HuH-7 (cell line): ENCODE results near the gene KCNA1.

Source experiments
- DNase-seq: peaks from one replicate; pipeline ENCODE4 v3.0.0; 2011; ENCODE audit warnings: low spot score

The KCNA1 gene

GRCh38 chr12:4960547-4960946 is 50.8 kb downstream of the KCNA1 start:
- DNase-seq: no peak

DNA sequence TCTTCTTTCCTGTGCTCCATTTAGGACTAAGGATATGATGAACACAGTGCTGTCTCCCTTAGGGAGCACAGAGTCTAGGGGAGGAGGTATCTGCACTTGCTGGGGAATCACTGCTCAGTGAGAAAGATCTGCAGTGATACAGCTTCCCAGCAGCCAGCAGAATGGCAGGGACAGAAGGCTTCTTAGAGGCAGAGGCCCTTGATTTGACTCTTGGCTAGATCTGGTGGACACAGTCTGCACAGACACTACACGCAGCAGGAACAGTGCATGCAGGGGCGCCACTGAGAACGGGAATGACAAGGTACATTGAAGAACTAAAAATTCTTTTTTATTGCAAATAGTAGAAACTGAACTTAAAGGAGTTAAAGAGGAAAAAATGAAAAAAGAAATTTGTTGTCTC is 51.6 kb downstream of the KCNA1 start:
- DNase-seq: no peak

DNA sequence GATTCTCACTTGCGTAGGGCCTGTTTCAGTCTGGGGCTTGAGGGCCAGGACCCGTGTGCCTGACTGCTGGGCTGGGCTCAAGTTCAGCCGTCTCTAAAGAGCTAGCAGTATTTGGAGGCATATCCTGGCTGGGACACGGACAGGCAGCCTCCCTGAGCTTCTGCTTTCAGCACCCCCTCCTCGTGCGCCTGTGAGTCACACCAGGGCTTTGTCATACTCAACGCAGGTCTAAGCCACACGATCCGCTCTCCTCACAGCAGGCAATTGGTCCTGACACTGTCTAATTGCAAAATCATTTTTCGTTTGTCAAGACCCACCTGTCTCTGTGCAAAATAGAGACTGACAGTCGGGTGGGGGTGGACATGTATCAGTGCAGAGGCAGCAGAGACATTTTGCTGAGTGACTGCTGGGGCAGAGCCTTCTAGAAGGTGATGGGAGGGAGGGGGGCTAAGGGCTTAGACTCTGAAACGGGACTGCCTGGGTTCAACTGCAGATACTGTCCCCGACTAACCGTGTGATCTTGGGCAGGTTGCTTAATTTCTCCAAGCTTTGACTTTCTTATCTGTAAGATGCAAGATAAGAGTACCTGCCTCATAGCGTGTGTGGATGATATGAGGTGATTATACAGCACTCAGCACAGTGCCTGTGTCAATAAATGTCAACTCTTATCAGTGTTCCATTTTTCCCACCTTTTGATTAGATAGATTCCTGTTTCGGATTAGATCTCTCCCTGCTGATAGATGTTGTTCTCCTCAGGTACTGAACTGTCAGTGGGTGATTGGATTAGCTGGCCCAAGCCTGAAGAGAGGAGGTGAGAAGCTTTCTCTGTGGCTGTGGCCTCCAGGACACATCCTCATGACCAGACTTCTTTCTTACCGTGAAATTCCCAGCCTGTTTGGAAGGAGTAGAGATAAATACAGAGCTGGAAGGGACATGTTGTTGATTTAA is 53.1 kb downstream of the KCNA1 start:
- DNase-seq: no peak
